GM21737 (cell line): ENCODE results near the gene TSHZ1.
"Not testable (repeated sequence)": the region's sequence is repeated elsewhere in the genome, so short reads cannot be mapped to it uniquely, and the experiment has no call there.

Experiments
- ATAC-seq: cut with Tn5 transposase; IDR thresholded peaks from one replicate; pipeline ENCODE4 v1.9.1; 2021; ENCODE audit warnings: mild to moderate bottlenecking, moderate library complexity; ENCODE audit not compliant: unreplicated experiment

TSHZ1 gene

DNA sequence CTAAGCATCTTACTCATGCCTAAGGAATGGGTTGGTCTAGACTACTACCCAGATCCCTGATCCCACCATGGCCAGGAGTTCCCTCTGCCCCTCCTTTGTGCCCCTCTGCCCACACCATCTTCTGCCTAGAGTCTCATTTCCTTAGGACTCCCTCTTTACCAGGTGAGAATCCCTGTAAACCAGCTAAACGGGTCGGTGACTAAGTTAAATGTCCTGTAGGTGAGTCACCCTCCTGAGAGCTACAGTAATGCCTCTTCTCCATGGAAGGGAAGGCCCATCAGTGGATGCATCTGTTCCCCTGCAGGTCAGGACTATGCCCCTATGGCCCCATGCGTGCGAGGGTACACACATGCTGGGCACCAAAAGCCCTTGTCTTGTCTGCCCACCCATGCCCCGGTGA, 27.1 kb upstream of the TSHZ1 start:
- no peak for ATAC-seq

DNA sequence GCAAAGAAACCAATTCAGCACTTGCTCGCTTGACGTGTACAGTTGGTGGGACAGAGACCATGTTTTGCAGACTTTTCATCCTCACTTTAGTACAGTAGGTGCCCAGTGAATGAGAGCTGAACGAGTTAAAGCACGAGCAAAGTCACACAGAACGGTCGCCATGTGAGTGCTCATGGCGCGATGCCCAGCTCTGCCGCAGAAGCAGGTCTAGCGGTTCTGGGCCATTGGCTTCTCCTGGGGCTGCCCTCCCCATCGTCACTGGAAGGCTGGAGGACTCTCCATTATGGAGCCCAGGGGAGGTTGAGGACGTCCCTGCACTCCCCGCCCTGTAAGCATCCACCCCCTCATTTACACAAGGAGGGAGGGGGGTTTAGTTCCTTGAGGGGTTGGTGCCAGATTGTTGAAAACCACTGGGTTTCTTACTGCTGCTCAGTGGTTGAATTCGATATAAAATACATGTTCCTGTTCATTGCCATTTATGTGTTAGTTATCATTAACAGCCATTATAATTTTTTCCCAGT, 26.6 kb upstream of the TSHZ1 start:
- no peak for ATAC-seq

DNA sequence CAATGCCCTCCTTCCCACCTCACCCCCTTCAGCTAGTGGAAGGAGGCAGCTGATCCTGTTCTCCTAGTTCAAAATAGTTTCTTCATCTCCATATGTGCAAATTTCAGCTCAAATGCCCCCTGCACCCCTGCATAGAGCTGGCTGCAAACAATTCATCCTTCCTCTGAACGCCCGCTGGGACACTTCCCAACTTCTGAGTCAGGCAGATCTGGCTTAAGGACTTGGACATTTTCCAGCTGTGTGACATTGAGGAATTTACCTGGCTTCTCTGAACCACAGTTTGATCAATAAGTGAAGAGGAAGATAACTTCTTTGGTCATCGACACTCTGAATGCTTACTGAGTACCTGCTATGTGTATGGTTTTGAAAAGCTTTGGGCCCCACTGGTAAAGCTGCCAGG, 25.1 kb upstream of the TSHZ1 start:
- ATAC-seq: no peak

DNA sequence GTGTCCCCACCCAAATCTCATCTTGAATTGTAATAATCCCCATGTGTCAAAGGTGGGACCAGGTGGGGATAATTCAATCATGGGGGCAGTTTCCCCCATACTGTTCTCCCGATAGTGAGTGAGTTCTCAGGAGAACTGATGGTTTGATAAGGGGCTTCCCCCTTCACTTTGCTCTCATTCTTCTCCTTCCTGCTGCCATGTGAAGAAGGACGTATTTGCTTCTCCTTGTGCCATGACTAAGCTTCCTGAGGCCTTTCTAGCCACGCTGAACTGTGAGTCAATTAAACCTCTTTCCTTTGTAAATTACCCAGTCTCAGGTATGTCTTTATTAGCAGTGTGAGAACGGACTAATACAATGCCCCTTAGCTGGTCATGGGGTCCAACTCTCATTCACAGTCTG, 22.9 kb upstream of the TSHZ1 start:
- ATAC-seq: not testable (repeated sequence)

DNA sequence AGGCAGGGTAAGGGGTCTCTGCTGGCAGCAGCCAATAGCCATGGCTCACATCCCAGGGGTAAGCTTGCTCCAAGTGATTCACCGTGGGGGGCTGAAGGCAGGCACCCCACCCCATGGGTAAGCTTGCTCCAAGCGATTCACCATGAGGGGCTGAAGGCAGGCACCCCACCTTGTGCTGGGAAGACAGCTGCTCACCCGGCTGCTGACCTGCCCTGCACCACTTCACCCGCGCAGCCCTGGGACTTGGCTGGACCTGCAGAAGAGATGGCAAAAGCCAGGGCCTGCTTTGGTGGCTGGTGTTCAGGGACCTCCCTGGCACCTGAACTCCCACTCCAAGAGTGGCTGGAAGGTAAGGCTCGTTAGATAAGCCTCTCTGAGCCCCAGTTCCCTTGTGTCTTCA, 20.9 kb upstream of the TSHZ1 start:
- ATAC-seq: no peak

DNA sequence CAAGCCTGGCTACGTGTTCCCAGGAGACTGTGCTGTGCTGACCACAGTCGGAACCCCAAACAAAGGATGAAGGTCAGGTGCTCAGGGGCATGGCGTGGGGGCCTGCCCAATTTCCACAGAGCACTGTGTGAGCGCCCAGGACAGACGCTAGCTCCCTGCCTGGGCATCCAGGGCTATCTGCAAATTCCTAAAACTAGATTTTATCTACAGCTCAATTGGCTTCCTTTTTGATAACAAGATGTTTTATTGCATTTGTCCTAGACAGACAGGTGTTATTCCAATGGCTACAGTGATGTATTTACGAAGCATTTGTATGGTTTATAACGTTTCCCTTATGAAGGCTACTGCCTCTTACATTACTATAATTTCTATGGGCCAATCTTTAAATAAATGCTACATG, 17.7 kb upstream of the TSHZ1 start:
- no peak for ATAC-seq

DNA sequence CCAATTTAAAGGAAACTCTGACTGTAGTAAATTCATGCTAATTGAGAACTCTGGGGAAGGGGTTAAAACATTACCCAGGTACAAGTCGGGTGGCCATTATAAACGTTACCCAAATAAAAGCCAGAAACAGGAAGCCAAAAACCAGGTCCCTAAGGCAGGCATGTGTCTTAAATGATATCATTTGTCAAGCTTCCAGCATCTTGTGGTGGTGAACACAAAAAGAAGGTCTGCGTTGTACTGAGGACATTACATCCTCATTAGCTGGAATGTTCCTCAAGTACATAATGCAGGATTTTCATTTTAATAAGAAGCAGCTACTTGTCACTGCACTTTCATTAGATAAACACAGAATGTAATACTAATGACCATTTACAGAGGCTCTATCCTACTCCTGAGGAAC, 12.6 kb upstream of the TSHZ1 start:
- ATAC-seq: no peak

DNA sequence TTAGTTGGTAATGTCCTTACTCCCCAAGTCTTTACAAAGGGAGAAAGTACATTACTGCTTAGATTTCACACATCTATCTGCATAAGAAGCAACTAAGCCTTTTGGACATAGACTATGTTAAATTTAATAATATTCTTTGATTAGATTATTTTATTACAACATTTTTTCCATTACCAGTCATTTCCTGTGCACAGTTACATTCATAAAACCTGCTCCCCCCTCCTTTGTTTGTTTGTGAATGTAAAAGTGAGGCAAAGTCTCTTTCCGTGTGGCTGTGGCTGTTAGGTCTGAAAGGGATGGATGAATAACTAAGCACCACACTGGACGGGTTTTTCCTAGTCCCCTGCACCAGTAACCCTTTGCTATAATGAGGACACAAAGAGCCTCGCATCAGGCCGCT, 11.3 kb upstream of the TSHZ1 start:
- no peak for ATAC-seq

DNA sequence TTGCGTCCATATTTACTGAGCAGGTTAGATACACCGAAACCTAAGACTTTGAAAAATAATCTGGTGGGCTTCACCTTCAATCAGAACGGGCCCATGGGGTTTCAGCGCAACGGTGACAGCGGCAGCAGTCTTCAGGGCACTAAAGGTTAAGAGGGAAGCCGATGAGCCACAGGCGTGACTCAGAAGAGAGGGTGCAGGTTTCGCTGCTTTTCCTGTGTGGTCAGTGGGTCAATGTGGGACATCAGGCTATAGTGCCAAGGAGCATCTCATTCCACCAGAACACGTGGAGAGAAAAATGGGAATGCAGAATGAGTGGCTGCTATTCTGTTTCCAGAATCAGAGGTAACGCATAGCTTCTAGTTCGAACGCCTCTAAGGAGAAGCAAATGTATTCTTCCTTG, 10.5 kb upstream of the TSHZ1 start:
- ATAC-seq: no peak

DNA sequence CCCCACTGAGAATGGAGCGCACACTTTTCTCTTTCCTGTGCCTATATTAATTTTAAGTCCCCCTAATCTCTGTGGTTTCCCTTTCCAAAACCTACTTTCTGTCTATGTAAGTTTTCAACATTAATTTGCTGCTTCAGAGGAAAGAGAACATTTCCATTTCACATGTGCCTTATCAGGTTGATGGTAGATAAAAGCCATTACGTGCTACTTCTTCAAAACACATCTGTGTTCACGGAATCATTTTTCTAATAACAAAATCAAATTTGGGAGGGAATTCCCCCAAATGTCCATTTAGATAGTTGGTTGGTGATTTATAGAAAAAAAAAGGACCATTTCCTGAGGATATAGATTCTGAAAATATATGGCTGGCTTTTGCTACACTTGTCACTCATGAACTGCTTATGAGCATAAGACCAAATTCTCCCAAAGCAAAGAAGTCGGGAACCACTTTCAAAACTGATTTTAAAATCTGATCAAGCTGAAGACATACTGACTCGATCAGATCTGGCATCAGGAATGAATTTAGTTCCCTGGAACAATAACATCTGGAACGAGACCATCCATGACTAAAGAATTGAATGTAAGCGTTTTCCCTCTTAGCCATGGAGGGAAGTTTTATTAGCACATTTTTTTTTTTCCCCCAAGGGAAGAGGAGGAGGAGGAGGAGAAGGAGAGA, 9.9 kb upstream of the TSHZ1 start:
- ATAC-seq: no peak

DNA sequence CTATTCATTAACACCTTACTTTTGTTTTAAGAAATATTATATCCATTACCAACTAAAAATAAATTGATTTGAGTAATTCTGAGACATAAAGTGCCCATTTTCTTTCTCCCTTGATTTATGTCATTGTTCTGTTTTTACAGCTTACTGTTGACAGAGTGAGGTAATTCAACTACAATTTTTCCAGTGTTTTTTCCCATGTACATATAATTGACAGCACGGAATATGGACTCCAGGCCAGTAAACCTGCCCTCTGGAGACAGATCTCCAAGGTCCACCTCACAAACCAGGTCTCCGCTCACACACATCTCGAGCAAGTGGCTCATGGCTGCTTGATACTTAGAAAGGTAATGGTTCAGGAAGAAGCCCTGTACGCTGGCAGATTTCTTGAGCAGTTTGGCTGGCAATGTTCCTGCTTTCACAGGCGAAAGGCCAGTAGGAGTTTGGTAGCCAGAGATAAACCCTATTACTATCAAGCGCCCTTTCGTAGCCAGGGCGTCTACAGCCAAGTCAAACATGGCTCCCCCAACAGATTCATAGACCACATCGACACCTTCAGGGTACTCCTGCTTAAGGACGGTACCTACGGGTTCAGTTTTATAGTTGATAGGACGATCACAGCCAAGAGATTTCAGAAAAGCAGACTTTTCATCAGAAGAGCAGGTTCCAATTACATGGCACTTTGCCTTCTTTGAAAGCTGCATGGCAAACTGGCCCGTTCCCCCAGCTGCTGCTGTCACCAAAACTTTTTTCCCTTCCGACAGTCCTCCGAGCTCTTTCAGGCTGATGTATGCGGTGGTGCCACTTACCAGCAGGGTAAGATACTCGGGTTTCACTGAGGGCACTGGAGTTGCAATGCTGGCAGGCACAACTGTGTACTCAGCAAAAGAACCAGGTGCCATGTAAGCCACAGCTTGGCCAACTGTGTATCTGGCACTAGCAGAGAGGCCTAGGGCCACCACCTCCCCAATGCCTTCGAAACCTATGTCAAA, 9.0 kb upstream of the TSHZ1 start:
- no peak for ATAC-seq

DNA sequence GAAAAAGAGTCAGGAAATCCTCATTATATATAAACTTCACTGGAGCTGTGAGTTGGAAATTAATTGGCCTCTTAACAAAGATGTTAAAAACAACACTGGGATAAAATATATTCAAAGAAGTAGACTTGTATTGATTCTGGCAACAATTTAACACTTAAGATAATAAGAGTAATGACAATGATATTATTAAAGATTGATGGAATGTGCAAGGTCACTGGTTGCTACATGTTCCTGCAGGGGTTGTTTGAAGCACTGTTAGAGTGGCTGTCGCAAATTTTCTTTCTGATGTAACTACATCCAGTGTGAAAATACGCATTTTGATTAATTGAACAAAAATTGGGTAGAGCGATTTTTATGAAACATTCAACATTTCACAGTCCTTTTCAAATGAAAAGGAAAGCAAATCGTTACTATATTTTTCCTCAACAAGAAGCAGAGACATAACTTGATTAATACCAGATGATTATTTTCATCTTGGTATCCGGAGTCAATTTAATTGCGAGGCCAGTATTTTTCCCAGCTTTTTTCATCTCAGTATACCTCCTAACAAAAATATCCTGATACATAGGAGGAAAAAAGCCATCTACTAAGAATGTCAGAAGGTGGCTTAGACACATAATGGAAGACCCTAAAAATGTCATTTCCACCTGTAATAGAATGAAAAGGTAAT, 7.8 kb upstream of the TSHZ1 start:
- no peak for ATAC-seq

DNA sequence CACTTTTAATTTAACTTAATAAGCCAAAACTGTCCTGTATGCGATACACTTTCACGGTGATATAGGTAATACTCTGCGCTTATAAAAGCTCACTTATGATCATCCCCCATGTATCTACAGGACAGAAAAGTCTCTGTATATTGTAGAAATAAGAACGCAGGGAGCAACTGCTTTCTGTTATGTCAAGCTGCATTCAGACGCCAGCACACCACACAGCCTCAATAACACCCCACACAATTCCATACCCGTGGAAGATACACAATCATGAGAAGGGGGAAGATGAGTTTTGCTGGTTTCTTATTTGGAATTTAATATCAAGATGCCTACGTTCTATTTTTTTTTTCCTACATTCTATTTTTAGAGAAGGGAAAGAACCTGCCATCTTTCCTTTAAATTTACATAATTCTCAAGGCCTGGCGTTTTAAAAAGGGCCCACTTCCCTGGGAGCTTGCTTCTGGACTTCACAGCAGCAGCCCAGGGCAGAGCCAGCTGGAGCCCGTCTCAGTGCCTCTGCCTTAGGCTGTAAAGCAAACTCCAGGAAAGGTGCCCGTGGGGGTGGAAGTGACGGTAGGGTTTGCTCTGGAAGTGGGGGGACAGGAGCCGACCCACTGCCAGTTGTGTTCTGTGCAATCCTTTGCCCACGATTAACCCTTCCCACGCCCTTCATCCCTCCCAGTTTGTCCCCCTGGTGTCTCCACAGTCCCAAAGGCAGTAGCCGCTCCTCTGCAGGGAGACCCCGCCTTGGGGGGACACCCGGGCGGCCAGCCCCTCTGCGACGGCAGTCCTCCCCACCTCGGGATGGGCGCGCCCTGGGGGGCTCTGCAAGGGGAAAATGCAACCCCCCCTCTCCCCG, 7.0 kb upstream of the TSHZ1 start:
- no peak for ATAC-seq

DNA sequence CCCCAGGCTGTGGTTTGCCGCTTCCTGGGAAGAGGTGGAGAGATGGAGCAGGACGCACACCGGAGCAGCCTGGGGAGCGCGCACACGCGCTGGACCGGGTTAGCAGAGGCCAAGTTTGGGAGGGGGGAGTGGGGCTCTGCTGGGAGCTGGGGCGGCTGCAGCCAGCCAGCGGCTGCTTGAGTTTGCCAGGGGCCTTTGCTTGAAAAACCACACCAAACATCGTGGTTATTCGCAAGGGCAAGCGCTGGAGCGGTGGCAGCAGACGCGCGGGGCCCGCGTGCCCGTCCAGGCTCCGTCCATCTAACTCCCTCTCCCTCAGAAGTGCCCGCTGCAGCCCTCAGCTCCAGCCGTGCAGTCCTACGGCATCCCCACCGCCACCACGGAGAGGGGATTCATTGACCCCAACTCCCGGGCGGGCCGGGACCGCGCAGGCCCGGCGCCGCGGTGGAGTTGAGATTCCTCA, 6.3 kb upstream of the TSHZ1 start:
- no peak for ATAC-seq

DNA sequence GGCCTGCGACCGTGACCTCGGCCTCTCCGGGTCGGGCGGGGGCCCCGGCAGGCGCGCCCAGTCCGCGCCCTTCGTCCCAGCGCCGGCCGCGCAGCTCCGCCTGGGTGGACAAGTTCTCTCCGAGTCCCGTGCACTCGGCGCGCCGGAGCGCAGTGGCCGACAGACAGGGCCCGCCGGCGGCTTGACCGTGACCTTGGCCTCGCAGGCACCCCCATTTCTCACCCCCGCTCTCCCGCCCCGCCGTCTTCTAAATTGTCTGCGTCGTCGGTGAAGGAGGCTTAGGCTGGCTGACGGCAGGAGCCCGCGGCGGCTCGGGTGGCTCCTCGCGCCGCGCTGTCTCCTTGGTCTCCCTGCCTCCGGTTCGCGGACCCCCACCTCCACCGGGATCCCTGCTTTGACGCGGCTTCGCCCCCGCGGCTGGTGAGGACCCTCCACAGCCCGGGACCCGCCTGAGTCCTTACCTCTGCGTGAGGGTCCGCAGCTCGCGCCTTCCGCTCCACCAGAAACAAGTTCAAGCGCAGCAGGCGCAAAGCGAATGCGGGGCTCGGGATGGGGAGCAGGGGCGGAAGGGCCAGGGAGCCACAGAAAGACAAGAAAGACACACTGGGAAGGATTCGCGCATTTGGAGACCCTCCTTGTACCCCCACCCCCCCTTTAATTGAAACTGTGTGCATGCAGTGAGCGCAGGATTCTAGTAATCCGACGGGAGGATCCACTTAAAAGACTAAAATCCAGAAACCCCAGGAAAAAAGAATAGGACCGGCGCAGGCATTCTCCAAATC, 5.7 kb upstream of the TSHZ1 start:
- ATAC-seq: no peak

DNA sequence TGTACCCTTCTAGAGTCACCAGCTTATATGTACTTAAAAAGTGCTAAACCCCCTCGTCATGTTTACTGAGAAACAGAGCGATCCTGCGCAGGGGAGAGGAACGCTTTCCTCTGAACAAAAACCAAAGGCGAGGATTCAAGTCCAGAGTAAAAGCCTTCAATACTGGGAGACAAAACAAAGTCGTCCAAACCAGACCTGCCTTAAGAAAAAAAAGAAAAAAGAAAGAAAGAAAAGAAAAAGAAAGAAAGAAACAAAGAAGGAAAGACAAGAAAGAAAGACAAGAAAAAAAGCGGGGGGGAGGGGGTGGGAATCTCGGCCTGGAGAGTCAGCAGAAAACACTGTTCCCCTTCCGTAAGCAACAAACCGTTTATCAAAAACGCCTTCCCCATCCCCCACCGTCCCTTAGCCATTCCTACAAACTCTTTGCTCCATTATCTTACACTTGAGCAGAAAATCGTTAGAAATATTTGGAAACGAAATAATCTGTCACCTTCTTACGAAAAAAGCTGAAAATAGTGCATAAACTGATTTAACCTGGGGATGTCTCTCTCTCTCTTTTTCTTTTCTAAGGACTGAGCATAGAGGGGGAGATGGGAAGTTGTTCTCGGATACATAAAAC, 5.0 kb upstream of the TSHZ1 start:
- ATAC-seq: no peak

DNA sequence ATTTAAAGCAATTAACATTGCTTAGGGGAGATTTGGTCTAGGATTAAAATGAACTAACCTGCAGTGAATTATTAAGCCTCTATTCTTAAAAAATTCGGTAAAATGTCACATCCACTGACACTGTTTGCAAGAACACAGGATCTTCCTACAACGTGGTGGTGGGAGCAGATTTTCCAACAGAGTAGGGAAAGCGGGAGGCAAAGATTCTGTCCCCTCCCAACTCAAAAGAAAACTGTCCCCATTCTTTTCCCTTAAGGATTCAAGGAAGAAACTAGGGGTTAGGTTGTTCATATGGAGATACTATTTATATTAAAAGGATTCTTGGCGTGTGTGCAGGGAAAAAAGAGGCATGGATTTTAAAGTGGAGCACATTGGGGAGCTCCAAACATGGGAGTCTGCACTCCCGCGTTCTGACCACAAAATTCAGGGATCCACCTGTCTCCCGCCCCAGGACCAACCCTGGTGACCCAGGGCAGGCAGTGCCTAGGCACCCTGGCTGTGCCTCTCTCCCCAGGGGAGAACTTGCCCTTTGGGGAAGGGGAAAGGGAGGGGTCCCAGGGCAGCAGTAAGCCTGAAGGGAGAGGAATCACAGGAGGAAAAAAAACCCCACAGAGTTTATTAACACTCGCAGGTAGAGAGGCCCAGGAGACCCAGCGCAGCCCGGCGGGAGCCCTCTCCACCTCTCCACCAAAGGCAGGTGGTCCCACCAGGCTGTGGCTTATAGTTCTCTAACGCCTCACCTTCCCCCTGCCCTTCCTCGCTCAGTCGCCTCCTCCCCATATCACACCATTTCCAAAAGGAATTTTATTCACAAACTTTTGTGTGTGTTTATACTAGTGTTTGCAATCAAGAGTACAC, 3.9 kb upstream of the TSHZ1 start:
- ATAC-seq: no peak
